ENCODE measurements around the gene BCL2L13. TPM values are rescaled to one million over a fixed set of nuclear protein-coding genes. Genes with fewer than 3 reads are reported as not detected.

BCL2L13 gene
- total RNA-seq, 1 donor from 2014 or later = 52.3 TPM

- no peak for DNase-seq (ENCODE audit: low spot score)
Measured at GRCh38 chr22:17726006-17726927, 87.7 kb downstream of the BCL2L13 start.

- DNase-seq (ENCODE audit: low spot score) = no peak
Measured at GRCh38 chr22:17726928-17727897, 88.7 kb downstream of the BCL2L13 start.

DNA sequence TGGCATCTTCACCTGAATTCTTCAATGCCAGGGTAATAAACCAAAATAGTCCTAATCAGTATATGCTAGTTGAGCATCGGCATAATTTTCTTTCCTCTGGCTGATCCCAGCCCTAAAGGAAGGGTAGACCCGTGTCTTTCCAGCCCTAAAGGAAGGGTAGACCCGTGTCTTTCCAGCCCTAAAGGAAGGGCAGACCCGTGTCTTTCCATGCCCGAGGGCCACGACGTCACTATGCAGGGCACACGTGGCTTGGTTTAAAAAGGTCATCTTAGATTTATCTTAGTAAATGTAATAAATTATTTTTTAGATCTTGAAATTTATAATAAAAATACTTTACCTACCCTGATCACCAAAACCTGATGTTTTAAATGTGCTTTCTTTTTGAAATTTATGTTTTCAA lies 90.2 kb downstream of the BCL2L13 start:
- DNase-seq (ENCODE audit: low spot score) = no peak

DNA sequence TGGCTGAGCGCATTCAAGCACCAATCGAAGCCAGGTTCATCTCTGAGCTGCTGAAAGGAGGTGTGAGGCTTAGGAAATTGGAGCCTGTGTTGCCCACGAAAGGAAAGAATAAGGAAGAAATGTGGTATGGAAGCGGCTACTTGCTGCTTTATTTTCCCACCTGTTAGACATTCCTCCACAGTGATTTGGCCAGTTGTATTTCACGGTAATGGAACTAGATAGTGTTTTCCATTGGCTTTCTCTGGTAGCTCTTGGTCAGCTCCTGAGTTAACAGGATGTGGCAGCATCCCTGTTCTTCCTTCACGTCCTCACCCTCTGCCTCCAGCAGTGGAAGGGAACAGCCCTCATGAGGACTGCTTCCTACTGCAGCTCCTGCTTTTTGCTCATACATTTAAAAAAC lies 91.0 kb downstream of the BCL2L13 start:
- no peak for DNase-seq (ENCODE audit: low spot score)

- DNase-seq (ENCODE audit: low spot score) = no peak
Measured at GRCh38 chr22:17732251-17732854, 93.8 kb downstream of the BCL2L13 start.

- DNase-seq (ENCODE audit: low spot score) = no peak
Measured at GRCh38 chr22:17733466-17733865, 94.9 kb downstream of the BCL2L13 start.

GRCh38 chr22:17734187-17734586 lies 95.6 kb downstream of the BCL2L13 start:
- no peak for DNase-seq (ENCODE audit: low spot score)

- no peak for DNase-seq (ENCODE audit: low spot score)
Measured at GRCh38 chr22:17738386-17739128, 100.0 kb downstream of the BCL2L13 start.

GRCh38 chr22:17739196-17739975 lies 100.8 kb downstream of the BCL2L13 start:
- DNase-seq (ENCODE audit: low spot score) = no peak

DNA sequence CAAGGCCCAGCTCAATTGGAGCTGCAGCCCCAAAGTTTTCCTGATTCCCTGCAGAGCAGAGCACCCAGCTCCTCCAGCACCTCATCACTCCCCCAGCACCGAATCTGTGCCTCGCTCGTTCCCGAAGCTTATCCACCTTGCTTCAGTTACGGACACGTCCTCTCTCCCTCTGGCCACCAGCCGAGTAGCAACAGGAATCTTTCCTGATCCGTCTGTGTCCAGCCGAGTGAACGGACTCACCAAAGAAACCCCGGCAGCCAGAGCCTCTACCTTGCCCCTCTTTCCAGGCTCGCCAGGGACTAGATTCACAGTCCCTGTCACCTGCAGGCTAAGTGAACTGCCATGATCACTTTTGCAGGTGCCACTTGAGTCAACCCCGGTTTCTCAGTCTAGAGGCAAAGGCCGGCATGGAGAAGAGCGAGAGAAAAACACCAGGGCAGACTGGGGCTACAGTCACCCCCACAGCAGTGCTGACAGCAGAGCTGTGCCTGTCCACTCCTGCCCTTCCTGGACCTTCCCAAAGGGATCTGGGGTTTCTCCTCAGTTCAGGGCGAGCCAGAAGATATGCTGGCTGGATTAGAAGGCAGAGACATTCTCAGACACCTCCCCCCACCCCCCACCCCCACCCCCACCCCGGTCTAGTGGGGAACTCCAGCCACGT lies 103.4 kb downstream of the BCL2L13 start:
- no peak for DNase-seq (ENCODE audit: low spot score)

- DNase-seq (ENCODE audit: low spot score) = no peak
Measured at GRCh38 chr22:17742527-17742902, 104.0 kb downstream of the BCL2L13 start.

DNA sequence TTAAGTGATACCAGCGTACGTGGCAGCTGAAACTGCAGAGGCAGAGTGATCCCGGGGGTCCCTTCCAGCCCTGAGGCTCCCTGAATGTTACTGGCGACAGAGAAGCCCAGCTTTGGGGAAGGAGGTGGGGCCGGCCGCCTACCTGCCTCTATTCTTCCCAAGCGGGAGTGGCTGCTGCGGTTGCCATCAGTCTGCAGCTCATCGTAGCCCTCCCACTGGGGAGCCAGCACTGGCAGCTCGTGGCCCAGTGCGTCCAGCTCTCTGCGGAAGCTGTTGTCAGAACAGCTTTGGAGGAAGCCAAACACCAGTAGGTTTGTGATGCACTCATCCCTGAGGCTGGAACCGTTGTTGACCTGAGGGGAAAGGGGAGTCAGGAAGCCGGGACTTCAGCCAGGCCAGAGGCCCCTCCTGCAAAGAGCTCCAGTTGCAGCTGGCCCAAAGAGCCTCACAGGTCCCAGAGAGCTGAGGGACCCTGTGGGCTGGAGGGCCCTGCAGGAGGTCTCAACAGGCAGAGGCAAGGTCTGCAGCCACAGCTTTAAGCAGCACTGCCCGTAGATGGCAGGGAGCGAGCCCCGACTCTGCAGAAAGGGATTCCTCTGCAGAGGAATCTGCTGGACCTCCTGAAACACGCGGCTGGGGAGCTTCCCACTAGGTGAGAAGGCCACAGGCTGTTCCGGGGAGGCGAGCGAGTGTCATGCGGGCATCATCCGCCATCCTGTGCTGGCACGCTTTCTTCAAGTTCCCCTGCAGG lies 105.3 kb downstream of the BCL2L13 start:
- DNase-seq (ENCODE audit: low spot score) = no peak

- no peak for DNase-seq (ENCODE audit: low spot score)
Measured at GRCh38 chr22:17744430-17744829, 105.9 kb downstream of the BCL2L13 start.

- no peak for DNase-seq (ENCODE audit: low spot score)
Measured at GRCh38 chr22:17746916-17747315, 108.4 kb downstream of the BCL2L13 start.

DNA sequence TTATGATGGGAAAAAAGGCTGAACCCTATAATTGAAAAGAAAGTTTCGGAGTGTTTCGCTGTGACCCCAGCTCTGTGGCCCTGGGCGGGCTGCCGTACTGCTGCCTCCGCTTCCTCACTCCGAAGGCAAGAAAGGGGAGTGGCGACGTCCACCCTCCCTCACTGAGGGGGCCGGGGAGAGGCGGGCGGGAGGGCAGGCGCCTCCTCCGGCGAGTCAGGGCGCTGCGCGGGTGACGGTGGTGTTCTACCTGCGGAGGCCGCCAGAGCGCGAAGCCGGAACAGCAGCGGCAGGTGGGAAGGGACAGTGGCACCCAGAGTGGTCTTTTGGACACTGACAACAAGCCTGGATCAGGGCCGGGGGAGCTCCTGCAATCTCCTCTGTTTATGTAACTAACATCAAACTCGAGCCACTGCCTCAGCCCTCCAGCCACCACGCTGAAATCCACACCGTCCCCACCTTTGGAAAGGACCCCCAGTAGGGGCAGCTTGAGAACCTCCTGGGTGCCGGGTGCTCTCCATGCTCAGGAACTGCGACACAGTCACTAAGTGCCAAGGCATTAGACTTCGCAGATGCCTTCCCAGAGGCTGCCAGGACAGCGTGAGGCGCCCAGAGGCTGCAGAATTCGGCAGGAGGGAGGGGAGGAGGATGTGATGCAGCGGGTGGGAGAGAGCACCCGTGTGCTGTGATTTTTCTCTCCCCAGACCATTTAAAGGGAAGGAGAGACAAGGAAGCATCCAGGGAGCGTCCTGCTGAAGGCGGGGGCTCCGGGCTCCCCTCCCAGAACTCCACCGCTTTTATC lies 110.2 kb downstream of the BCL2L13 start:
- DNase-seq (ENCODE audit: low spot score) = no peak

DNA sequence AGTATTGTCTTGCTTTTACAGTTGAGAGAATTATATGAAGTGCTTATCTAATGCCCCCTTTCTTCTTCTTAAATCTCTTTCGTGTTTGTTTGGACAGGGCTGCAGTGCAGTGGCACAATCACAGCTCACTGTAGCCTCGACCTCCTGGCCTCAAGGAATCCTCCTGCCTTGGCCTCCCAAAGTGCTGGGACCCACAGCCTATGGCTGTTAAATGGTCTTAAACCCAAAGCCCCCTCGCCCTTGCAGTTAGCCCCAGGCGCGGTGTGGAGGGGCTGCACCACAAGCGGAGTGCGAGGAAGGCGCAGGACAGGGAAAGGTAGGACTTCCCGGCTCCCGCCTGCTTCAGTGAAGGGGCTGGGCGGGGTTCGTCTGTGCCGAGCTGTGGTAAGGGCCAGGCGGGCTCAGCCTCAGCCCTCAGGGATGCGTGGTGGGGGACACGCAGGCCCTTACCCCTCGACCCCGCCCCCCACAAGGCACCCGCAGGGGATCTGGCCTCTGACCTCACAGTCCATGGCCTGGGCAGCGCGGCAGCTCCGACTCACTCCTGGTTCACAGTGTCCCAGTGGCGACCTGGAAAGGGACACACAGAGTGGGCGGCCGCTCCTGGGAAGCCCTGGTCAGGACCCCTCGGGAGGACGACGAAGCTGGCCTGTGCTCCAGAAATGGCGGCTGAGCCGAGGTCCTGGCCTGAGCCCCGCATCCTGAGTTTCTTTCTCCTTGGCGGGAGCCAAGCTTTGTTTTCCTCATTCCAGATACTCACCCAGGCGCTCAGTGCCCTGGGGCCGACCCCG lies 111.2 kb downstream of the BCL2L13 start:
- DNase-seq (ENCODE audit: low spot score) = no peak

DNA sequence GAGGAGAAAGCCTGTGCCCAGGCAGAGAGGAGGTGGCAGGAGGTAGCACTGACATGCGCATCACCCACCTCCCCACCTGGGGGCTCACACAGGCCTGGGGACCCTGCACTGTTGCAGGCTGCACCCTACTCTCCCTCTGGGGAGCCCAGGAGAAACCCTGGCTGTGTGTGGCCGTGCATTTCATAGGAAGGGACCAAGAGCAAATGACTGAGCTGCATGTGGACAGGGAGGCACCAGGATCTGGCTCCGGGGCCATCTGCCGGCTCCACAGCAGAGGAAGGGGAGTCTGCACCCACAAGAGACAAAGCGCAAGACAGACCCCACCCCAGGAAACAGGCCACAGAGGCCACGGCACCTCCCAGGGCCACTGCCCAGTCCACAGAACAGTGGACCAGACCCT lies 113.0 kb downstream of the BCL2L13 start:
- DNase-seq (ENCODE audit: low spot score) = no peak

All from ureter (tissue), 1 donor.